T-helper 17 cell (primary cell): ENCODE data around the gene RRP8. TPM values are rescaled to one million over a fixed set of nuclear protein-coding genes. Genes with fewer than 3 reads are reported as not detected.

Experiments
- ATAC-seq: fragments of 150-1000 bp; cut with Tn5 transposase; 2 replicates; pipeline ENCODE4 v1.10.0; 2021; ENCODE audit warnings: mild to moderate bottlenecking, moderate library complexity
- DNase-seq, 3 donors: peaks; one replicate each; pipeline versions ENCODE4 v3.0.0 to v3.0.0-alpha.2; 2020 to 2021
- H3K9me3 ChIP-seq: one replicate; pipeline ENCODE4 v1.7.0; 2013; ENCODE audit warnings: low read length, mild to moderate bottlenecking; ENCODE audit not compliant: control insufficient read depth, poor library complexity, severe bottlenecking
- H3K27ac Mint-ChIP-seq: one replicate; pipeline ENCODE4 v1.8.0; 2022; ENCODE audit warnings: mild to moderate bottlenecking, moderate library complexity, mixed read lengths
- H3K27me3 Mint-ChIP-seq: one replicate; pipeline ENCODE4 v1.8.0; 2022; ENCODE audit warnings: mixed read lengths
- H3K36me3 Mint-ChIP-seq: one replicate; pipeline ENCODE4 v1.8.0; 2022; ENCODE audit warnings: low read depth, mixed read lengths
- H3K4me1 Mint-ChIP-seq: one replicate; pipeline ENCODE4 v1.8.0; 2022; ENCODE audit warnings: mild to moderate bottlenecking, mixed read lengths
- H3K4me3 Mint-ChIP-seq: one replicate; pipeline ENCODE4 v1.8.0; 2022; ENCODE audit warnings: mild to moderate bottlenecking, moderate library complexity, mixed read lengths
- total RNA-seq, 4 donors: library from RNA in 2 of 4; stranded (reverse) in 2 of 4; gene quantifications; one replicate each; pipeline ENCODE4 v1.2.3 and lab custom pipeline; 2022 to 2026

The RRP8 gene
- total RNA-seq, 2 donors from 2014 or later = 18.5 to 26.7 TPM

GRCh38 chr11:6608726-6609501 is 5.5 kb upstream of the RRP8 start:
- no peaks in the 10 kb centered on the region for H3K27me3 Mint-ChIP-seq
- no peak overlapping the region for H3K27ac Mint-ChIP-seq
- no peaks in the 10 kb centered on the region for H3K9me3 ChIP-seq
- DNase-seq = no peak
- peaks cover 2% of the 10 kb centered on the region for H3K36me3 Mint-ChIP-seq
- H3K4me1 Mint-ChIP-seq = peaks cover 32% of the 10 kb centered on the region
- no peak for ATAC-seq
- peak overlapping the region; percentile 25 for H3K4me3 Mint-ChIP-seq

- peaks cover 32% of the 10 kb centered on the region for H3K4me1 Mint-ChIP-seq
- no peak for ATAC-seq
- DNase-seq = no peak
- peak overlapping the region; percentile 21 for H3K4me3 Mint-ChIP-seq
- H3K27me3 Mint-ChIP-seq = no peaks in the 10 kb centered on the region
- H3K9me3 ChIP-seq = no peaks in the 10 kb centered on the region
- peaks cover 2% of the 10 kb centered on the region for H3K36me3 Mint-ChIP-seq
- no peak overlapping the region for H3K27ac Mint-ChIP-seq
These were observed 4.6 kb upstream of the RRP8 start for GRCh38 chr11:6608011-6608410.

- H3K27ac Mint-ChIP-seq = no peak overlapping the region
These were observed 3.9 kb upstream of the RRP8 start for GRCh38 chr11:6607190-6607795.

GRCh38 chr11:6606471-6607189 is 3.2 kb upstream of the RRP8 start:
- ATAC-seq (no peak), DNase-seq (peak in 1 of 3 donors; percentile 35)
- Mint-ChIP-seq H3K27ac (no peak overlapping the region), H3K4me3 (no peak overlapping the region), H3K27me3 (no peaks in the 10 kb centered on the region), H3K4me1 (peaks cover 37% of the 10 kb centered on the region), H3K36me3 (peaks cover 4% of the 10 kb centered on the region)
- H3K9me3 ChIP-seq = no peaks in the 10 kb centered on the region

More at GRCh38 chr11:6607190-6607795, 3.9 kb upstream of the RRP8 start:
- Mint-ChIP-seq H3K4me3 (peak overlapping the region; percentile 50), H3K36me3 (peaks cover 2% of the 10 kb centered on the region), H3K27me3 (no peaks in the 10 kb centered on the region), H3K4me1 (peaks cover 32% of the 10 kb centered on the region)
- H3K9me3 ChIP-seq = no peaks in the 10 kb centered on the region
- DNase-seq (no peak), ATAC-seq (no peak)

- ATAC-seq (no peak), DNase-seq (no peak)
- no peaks in the 10 kb centered on the region for H3K9me3 ChIP-seq
- Mint-ChIP-seq H3K4me3 (no peak overlapping the region), H3K27me3 (no peaks in the 10 kb centered on the region), H3K27ac (no peak overlapping the region), H3K36me3 (peaks cover 3% of the 10 kb centered on the region), H3K4me1 (peaks cover 30% of the 10 kb centered on the region)
These were observed 1.4 kb upstream of the RRP8 start for GRCh38 chr11:6604790-6605189.

GRCh38 chr11:6604081-6604626 is 738 bp upstream of the RRP8 start:
- Mint-ChIP-seq H3K4me1 (peaks cover 35% of the 10 kb centered on the region), H3K4me3 (no peak overlapping the region), H3K36me3 (peaks cover 6% of the 10 kb centered on the region), H3K27me3 (no peaks in the 10 kb centered on the region), H3K27ac (no peak overlapping the region)
- DNase-seq (peak in 2 of 3 donors; percentile 31 to 40), ATAC-seq (peak; percentile 74)
- H3K9me3 ChIP-seq = no peaks in the 10 kb centered on the region

- no peaks in the 10 kb centered on the region for H3K27me3 Mint-ChIP-seq
- H3K4me1 Mint-ChIP-seq = peaks cover 40% of the 10 kb centered on the region
- no peak overlapping the region for H3K27ac Mint-ChIP-seq
- no peak for DNase-seq
- H3K36me3 Mint-ChIP-seq = peaks cover 14% of the 10 kb centered on the region
- ATAC-seq = no peak
- H3K9me3 ChIP-seq = no peaks in the 10 kb centered on the region
- no peak overlapping the region for H3K4me3 Mint-ChIP-seq
These were observed 1.1 kb downstream of the RRP8 start for GRCh38 chr11:6602096-6602940.

- no peak for DNase-seq
- ATAC-seq = no peak
These were observed 2.4 kb downstream of the RRP8 start for GRCh38 chr11:6601041-6601461.

GRCh38 chr11:6599881-6600390 is 3.5 kb downstream of the RRP8 start:
- Mint-ChIP-seq H3K27me3 (no peaks in the 10 kb centered on the region), H3K4me1 (peaks cover 38% of the 10 kb centered on the region), H3K36me3 (peaks cover 17% of the 10 kb centered on the region), H3K4me3 (no peak overlapping the region), H3K27ac (peak overlapping the region; percentile 29)
- ATAC-seq (no peak), DNase-seq (no peak)
- H3K9me3 ChIP-seq = no peaks in the 10 kb centered on the region

More at GRCh38 chr11:6601041-6601461, 2.4 kb downstream of the RRP8 start:
- Mint-ChIP-seq H3K27ac (no peak overlapping the region), H3K36me3 (peaks cover 16% of the 10 kb centered on the region), H3K4me1 (peaks cover 36% of the 10 kb centered on the region), H3K4me3 (no peak overlapping the region), H3K27me3 (no peaks in the 10 kb centered on the region)
- no peaks in the 10 kb centered on the region for H3K9me3 ChIP-seq

- Mint-ChIP-seq H3K27ac (peak overlapping the region; percentile 29), H3K4me3 (no peak overlapping the region), H3K36me3 (peaks cover 17% of the 10 kb centered on the region), H3K27me3 (no peaks in the 10 kb centered on the region), H3K4me1 (peaks cover 39% of the 10 kb centered on the region)
- ATAC-seq (no peak), DNase-seq (no peak)
- no peaks in the 10 kb centered on the region for H3K9me3 ChIP-seq
These were observed 4.0 kb downstream of the RRP8 start for GRCh38 chr11:6599449-6599848.

- H3K36me3 Mint-ChIP-seq = peaks cover 17% of the 10 kb centered on the region
- DNase-seq = no peak
These were observed 4.9 kb downstream of the RRP8 start for GRCh38 chr11:6598555-6598954.

GRCh38 chr11:6596239-6596877 is 7.1 kb downstream of the RRP8 start:
- Mint-ChIP-seq H3K4me1 (peaks cover 42% of the 10 kb centered on the region), H3K4me3 (no peak overlapping the region), H3K36me3 (peaks cover 19% of the 10 kb centered on the region), H3K27ac (peak overlapping the region; percentile 65), H3K27me3 (no peaks in the 10 kb centered on the region)
- ATAC-seq = no peak
- H3K9me3 ChIP-seq = no peaks in the 10 kb centered on the region
- no peak for DNase-seq

More at GRCh38 chr11:6598555-6598954, 4.9 kb downstream of the RRP8 start:
- no peaks in the 10 kb centered on the region for H3K9me3 ChIP-seq
- H3K4me3 Mint-ChIP-seq = no peak overlapping the region
- peak overlapping the region; percentile 68 for H3K27ac Mint-ChIP-seq
- no peaks in the 10 kb centered on the region for H3K27me3 Mint-ChIP-seq
- H3K4me1 Mint-ChIP-seq = peaks cover 47% of the 10 kb centered on the region
- ATAC-seq = no peak
